Esophagus (tissue), 2 donors: ENCODE measurements around the gene ABTB2. TPM values are rescaled to one million over a fixed set of nuclear protein-coding genes. Genes with fewer than 3 reads are reported as not detected.

Experiments used
- H3K27ac ChIP-seq, 2 donors: one replicate each; pipeline ENCODE4 v1.5.1; 2013; ENCODE audit warnings: low read depth in 2 of 2, mild to moderate bottlenecking in 2 of 2, inconsistent platforms in 1 of 2, low read length in 1 of 2, moderate library complexity in 1 of 2
- H3K27me3 ChIP-seq, 2 donors: one replicate each; pipeline ENCODE4 v1.6.1; 2013; ENCODE audit warnings: low read length in 2 of 2, control low read depth in 1 of 2, mild to moderate bottlenecking in 1 of 2; ENCODE audit not compliant: insufficient read depth in 2 of 2, control insufficient read depth in 1 of 2
- H3K36me3 ChIP-seq, 2 donors: one replicate each; pipeline ENCODE4 v1.6.1; 2013; ENCODE audit warnings: low read length in 1 of 2; ENCODE audit not compliant: control insufficient read depth in 2 of 2, insufficient read depth in 2 of 2
- H3K4me1 ChIP-seq, 2 donors: one replicate each; pipeline ENCODE4 v1.6.1; 2013; ENCODE audit warnings: low read length in 1 of 2; ENCODE audit not compliant: control insufficient read depth in 2 of 2, insufficient read depth in 2 of 2
- H3K4me3 ChIP-seq, 2 donors: one replicate each; pipeline ENCODE4 v1.5.1; 2013; ENCODE audit warnings: low read length in 2 of 2, mild to moderate bottlenecking in 2 of 2, low read depth in 1 of 2, moderate library complexity in 1 of 2
- H3K9me3 ChIP-seq, 2 donors: one replicate each; pipeline ENCODE4 v1.6.1; 2013; ENCODE audit warnings: mild to moderate bottlenecking in 2 of 2, low read depth in 1 of 2, low read length in 1 of 2, moderate library complexity in 1 of 2; ENCODE audit not compliant: control insufficient read depth in 2 of 2, insufficient read depth in 1 of 2
- WGBS, 2 donors: extraction: QIAGEN DNeasy Blood & Tissue Kit; methylation state at CpG; one replicate each; pipeline ENCODE4 v1.1.7; 2013; 5-methylcytosine and 5-hydroxymethylcytosine counted together
- polyA plus RNA-seq, 2 donors: library from polyadenylated mRNA; stranded (reverse); fragments of 200-250 nt; gene quantifications; one replicate each; pipeline ENCODE4 v1.2.3, GENCODE V29; 2013
- donor health status: healthy with polysubstance abuse.
- donor health status: Bipolar disorder and iron deficiency.

Gene ABTB2
- polyA plus RNA-seq, 2 donors: 3.2 to 4.3 TPM

- no peaks in the 10 kb centered on the region for H3K27me3 ChIP-seq
- 87 to 89% methylated on average over 11 of the region's 11 CpGs for WGBS, 2 donors
- no peak overlapping the region for H3K27ac ChIP-seq
- H3K4me1 ChIP-seq: no peaks in the 10 kb centered on the region
- H3K4me3 ChIP-seq: no peak overlapping the region
- H3K9me3 ChIP-seq: no peaks in the 10 kb centered on the region
- no peaks in the 10 kb centered on the region for H3K36me3 ChIP-seq
Observed at GRCh38 chr11:34264303-34265110, 93.3 kb downstream of the ABTB2 start.

GRCh38 chr11:34263441-34264091 is 94.2 kb downstream of the ABTB2 start:
- Histone ChIP-seq H3K27ac (no peak overlapping the region), H3K36me3 (no peaks in the 10 kb centered on the region), H3K27me3 (no peaks in the 10 kb centered on the region), H3K4me1 (no peaks in the 10 kb centered on the region), H3K9me3 (no peaks in the 10 kb centered on the region), H3K4me3 (no peak overlapping the region)
- 78 to 83% methylated on average over 7 of the region's 7 CpGs for WGBS, 2 donors

GRCh38 chr11:34262531-34263081 is 95.2 kb downstream of the ABTB2 start:
- WGBS, 2 donors: 74 to 83% methylated on average over 8 of the region's 8 CpGs
- no peak overlapping the region for H3K4me3 ChIP-seq
- H3K36me3 ChIP-seq: no peaks in the 10 kb centered on the region
- H3K27ac ChIP-seq: no peak overlapping the region
- no peaks in the 10 kb centered on the region for H3K4me1 ChIP-seq
- H3K9me3 ChIP-seq: no peaks in the 10 kb centered on the region
- no peaks in the 10 kb centered on the region for H3K27me3 ChIP-seq

DNA sequence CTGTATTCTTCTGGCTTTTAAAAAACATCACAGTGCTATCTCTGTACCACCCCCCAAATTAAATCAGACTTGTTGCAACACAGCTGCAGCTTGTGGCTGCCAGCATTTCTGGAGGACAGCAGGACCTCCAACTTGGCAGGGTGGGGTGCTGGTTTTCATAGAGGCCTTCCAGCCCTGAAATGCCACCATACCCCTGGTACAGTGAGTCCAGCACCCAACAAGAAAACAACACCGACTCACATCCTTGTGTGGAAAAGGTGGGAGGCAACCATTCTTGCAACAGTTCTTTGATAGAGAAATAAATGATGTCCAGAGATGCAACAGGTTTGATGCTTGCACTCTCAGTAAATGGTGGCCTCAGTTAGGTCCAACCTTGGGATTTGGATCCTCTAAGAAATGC is 96.0 kb downstream of the ABTB2 start:
- no peak overlapping the region for H3K4me3 ChIP-seq
- H3K4me1 ChIP-seq: no peaks in the 10 kb centered on the region
- no peaks in the 10 kb centered on the region for H3K27me3 ChIP-seq
- no peak overlapping the region for H3K27ac ChIP-seq
- 91 to 95% methylated on average over 1 of the region's 1 CpG for WGBS, 2 donors
- no peaks in the 10 kb centered on the region for H3K9me3 ChIP-seq
- no peaks in the 10 kb centered on the region for H3K36me3 ChIP-seq

DNA sequence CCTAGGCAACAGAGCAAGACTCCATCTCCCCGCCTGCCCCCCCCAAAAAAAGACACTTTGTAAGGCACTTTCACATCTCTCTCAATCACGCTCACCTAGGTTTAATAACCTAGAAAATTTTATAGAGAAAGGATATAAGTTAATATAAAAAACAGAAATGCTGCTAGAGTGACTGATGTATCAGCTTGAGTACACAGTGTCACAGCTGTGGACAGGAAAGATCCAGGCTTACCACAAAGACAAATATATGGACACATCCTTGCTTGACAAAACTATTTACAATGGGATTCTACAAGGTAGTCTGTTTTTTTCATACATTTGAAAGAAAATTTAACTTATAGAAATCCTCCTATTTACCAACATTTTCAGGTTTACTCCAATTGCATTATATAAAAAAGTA is 96.7 kb downstream of the ABTB2 start:
- H3K4me1 ChIP-seq: no peaks in the 10 kb centered on the region
- no peaks in the 10 kb centered on the region for H3K9me3 ChIP-seq
- no peaks in the 10 kb centered on the region for H3K27me3 ChIP-seq
- WGBS, 2 donors: 95 to 96% methylated on average over 2 of the region's 2 CpGs
- H3K36me3 ChIP-seq: no peaks in the 10 kb centered on the region
- no peak overlapping the region for H3K4me3 ChIP-seq
- no peak overlapping the region for H3K27ac ChIP-seq

- Histone ChIP-seq H3K9me3 (no peaks in the 10 kb centered on the region), H3K27me3 (no peaks in the 10 kb centered on the region), H3K4me3 (no peak overlapping the region), H3K4me1 (no peaks in the 10 kb centered on the region), H3K36me3 (no peaks in the 10 kb centered on the region), H3K27ac (no peak overlapping the region)
- 94% methylated on average over 10 of the region's 10 CpGs for WGBS, 2 donors
Observed at GRCh38 chr11:34260072-34260575, 97.7 kb downstream of the ABTB2 start.

GRCh38 chr11:34259087-34259486 is 98.7 kb downstream of the ABTB2 start:
- 71 to 78% methylated on average over 3 of the region's 3 CpGs for WGBS, 2 donors
- Histone ChIP-seq H3K4me1 (no peaks in the 10 kb centered on the region), H3K9me3 (no peaks in the 10 kb centered on the region), H3K4me3 (no peak overlapping the region), H3K27ac (no peak overlapping the region), H3K36me3 (no peaks in the 10 kb centered on the region), H3K27me3 (no peaks in the 10 kb centered on the region)

DNA sequence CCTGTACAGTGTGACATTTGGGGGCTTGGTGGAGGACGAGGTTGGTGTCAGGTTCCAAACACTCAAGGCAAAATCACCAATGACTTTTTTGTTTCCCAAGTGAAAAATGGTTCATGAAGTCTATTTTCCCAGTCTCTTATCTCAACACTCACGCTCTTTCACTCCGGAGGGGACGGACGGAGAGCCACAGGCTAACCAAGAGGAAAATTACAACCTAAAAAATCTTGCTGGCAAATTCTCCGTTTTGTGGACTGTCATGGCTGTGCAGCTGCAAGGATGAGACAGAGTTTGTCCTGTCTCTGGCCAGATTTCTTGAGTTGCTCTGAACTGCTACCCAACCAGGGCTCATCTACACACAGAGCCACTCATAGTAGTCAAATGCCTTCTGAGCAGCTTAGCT is 101.2 kb downstream of the ABTB2 start:
- no peaks in the 10 kb centered on the region for H3K36me3 ChIP-seq
- H3K27me3 ChIP-seq: no peaks in the 10 kb centered on the region
- H3K4me3 ChIP-seq: no peak overlapping the region
- WGBS, 2 donors: 85 to 86% methylated on average over 6 of the region's 6 CpGs
- H3K27ac ChIP-seq: no peak overlapping the region
- H3K9me3 ChIP-seq: no peaks in the 10 kb centered on the region
- H3K4me1 ChIP-seq: no peaks in the 10 kb centered on the region

DNA sequence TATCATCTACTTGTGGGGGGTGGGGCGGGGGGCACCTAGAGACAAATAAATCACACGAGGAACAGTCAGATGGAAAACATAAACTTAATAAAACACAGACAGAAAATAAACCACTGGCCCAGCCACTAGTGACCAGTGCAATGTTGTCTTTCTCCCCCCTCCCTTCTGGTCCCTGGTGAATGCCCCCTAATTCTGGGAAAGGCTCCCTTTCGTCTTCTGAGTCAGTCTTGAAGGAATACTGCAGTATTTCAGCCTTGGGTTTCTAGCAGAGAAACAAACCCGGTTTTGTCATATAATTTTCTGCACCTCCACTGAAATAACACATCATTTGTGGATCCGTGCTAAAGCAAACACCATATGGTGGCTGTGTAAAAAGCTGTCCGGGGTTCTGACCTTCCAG is 101.7 kb downstream of the ABTB2 start:
- no peaks in the 10 kb centered on the region for H3K4me1 ChIP-seq
- no peaks in the 10 kb centered on the region for H3K27me3 ChIP-seq
- H3K27ac ChIP-seq: no peak overlapping the region
- WGBS, 2 donors: 73% methylated on average over 6 of the region's 6 CpGs
- no peaks in the 10 kb centered on the region for H3K9me3 ChIP-seq
- H3K36me3 ChIP-seq: no peaks in the 10 kb centered on the region
- no peak overlapping the region for H3K4me3 ChIP-seq
